Naive thymus-derived CD8-positive, alpha-beta T cell (primary cell): ENCODE results near the gene IL1R1. TPM values are rescaled to one million over a fixed set of nuclear protein-coding genes. Genes with fewer than 3 reads are reported as not detected.

Experiments
- ATAC-seq, 2 donors: fragments of 150-1000 bp; cut with Tn5 transposase in 1 of 2; sonication (Bioruptor Pico), chemical (Tn5 transposase) in 1 of 2; 1 replicate in 1 of 2; 2 replicates in 1 of 2; pipeline ENCODE4 v1.10.0; 2021; ENCODE audit warnings: mild to moderate bottlenecking in 2 of 2, moderate library complexity in 2 of 2
- POLR2A ChIA-PET: fragments of 350-600 bp; sonication (Branson Sonifier 250); formaldehyde crosslinking; loops from one replicate; lab custom pipeline; 2021; ENCODE audit warnings: antibody characterized with exemption; lab: Charles Lee
- DNase-seq, 10 donors: peaks; one replicate each; pipeline versions ENCODE4 v3.0.0 to v3.0.0-alpha.2; 2020 to 2022
- H3K27ac Mint-ChIP-seq, 10 donors: one replicate each; pipeline ENCODE4 v1.8.0; 2020 to 2022; ENCODE audit warnings: mild to moderate bottlenecking in 10 of 10, mixed read lengths in 10 of 10, moderate library complexity in 4 of 10, inconsistent platforms in 1 of 10
- H3K27me3 Mint-ChIP-seq, 5 donors: one replicate each; pipeline ENCODE4 v1.8.0; 2021 to 2022; ENCODE audit warnings: mixed read lengths in 5 of 5
- H3K36me3 Mint-ChIP-seq, 3 donors: one replicate each; pipeline ENCODE4 v1.8.0; 2020 to 2022; ENCODE audit warnings: mixed read lengths in 3 of 3, mild to moderate bottlenecking in 2 of 3, inconsistent platforms in 1 of 3
- H3K4me1 Mint-ChIP-seq, 4 donors: one replicate each; pipeline ENCODE4 v1.8.0; 2021 to 2022; ENCODE audit warnings: mixed read lengths in 4 of 4
- H3K4me3 Mint-ChIP-seq, 10 donors: one replicate each; pipeline ENCODE4 v1.8.0; 2020 to 2022; ENCODE audit warnings: mild to moderate bottlenecking in 10 of 10, mixed read lengths in 10 of 10, moderate library complexity in 6 of 10, inconsistent platforms in 1 of 10
- H3K9me3 Mint-ChIP-seq, 9 donors: one replicate each; pipeline ENCODE4 v1.8.0; 2020 to 2022; ENCODE audit warnings: mixed read lengths in 9 of 9, mild to moderate bottlenecking in 3 of 9, inconsistent platforms in 1 of 9, moderate library complexity in 1 of 9
- polyA plus RNA-seq, 3 donors: library from polyadenylated mRNA; unstranded; fragments of 300-500 nt; fragmentation: Illumina TruSeq; gene quantifications; one replicate each; pipeline ENCODE4 v1.2.3, GENCODE V29; 2021
- total RNA-seq, 8 experiments: library from RNA in 2 of 8; stranded (reverse) in 2 of 8; gene quantifications; one replicate each; pipeline ENCODE4 v1.2.3 and lab custom pipeline; 2021 to 2026

Gene IL1R1
- total and polyA plus RNA-seq, 5 experiments from 2014 or later = 0.29 TPM; not detected in 4

DNA sequence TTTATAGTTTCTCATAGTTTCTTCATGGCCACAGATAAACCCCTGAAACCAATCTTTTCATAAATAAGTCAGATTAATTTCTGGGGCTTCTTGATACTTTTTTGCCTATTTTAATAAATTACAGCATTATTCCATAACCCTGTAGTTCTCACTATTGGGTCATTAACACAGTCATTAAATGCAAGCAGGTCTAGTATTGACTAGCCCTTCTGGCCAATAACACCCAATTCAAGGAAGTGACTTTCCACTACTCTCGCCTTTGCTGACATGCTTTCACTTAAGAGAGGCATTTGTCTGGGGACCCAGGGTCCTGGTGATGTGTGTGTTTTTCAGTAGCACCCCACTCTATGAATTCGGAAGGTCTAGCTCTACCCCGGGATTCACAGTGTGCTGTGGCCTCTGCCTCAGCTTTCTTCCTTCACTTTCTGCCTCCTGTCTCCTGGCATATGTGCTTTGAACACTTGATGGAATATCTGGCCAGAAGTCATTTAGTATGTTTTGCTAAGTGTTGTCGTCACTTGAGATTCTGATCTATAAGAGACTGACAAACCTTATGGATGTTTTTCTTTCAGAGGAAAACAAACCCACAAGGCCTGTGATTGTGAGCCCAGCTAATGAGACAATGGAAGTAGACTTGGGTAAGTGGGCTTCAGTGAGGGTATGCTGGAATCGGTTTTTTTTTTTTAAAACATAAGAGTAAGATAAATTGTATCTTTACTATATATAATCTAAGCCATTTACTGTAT lies 25.7 kb downstream of the IL1R1 start:
- POLR2A ChIA-PET = no interaction called here
- Mint-ChIP-seq H3K27ac (no peak overlapping the region), H3K4me1 (peaks cover 2 to 11% (median 6%) of the 10 kb centered on the region in 4 donors), H3K27me3 (peaks cover 0 to 2% (median 0%) of the 10 kb centered on the region in 5 donors), H3K4me3 (no peak overlapping the region), H3K9me3 (no peaks in the 10 kb centered on the region), H3K36me3 (no peaks in the 10 kb centered on the region)
- ATAC-seq = no peak
- no peak for DNase-seq

DNA sequence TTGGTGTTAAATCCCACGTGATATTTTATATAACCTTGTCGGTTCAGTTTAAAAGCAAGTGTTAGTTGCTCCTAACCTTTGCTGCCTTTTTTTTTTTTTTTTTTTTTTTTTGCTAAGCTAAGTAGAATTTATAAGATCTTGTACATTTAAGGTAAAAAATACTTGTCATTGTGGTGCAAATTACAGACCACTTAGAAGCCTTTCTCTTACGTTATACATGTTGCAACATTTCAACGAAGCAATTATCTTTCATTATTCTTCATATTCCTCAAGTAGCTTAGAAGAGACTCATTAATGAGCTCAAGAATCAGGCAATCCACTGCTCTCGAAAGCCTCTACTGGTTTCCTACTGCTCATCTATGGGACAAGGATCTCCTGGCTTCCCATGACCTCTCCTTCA lies 29.4 kb downstream of the IL1R1 start:
- ATAC-seq (no peak), DNase-seq (no peak)
- POLR2A ChIA-PET = no interaction called here
- no peak overlapping the region for H3K27ac Mint-ChIP-seq
- no peaks in the 10 kb centered on the region for H3K36me3 Mint-ChIP-seq
- H3K9me3 Mint-ChIP-seq = no peaks in the 10 kb centered on the region
- peaks cover 0 to 1% (median 0%) of the 10 kb centered on the region in 5 donors for H3K27me3 Mint-ChIP-seq
- peaks cover 2 to 11% (median 6%) of the 10 kb centered on the region in 4 donors for H3K4me1 Mint-ChIP-seq
- H3K4me3 Mint-ChIP-seq = no peak overlapping the region

- peaks cover 0 to 2% (median under 1%) of the 10 kb centered on the region in 5 donors for H3K27me3 Mint-ChIP-seq
- POLR2A ChIA-PET = no interaction called here
- no peak for DNase-seq
- H3K27ac Mint-ChIP-seq = no peak overlapping the region
- H3K4me1 Mint-ChIP-seq = peaks cover 2 to 11% (median 6%) of the 10 kb centered on the region in 4 donors
- H3K9me3 Mint-ChIP-seq = no peaks in the 10 kb centered on the region
- H3K36me3 Mint-ChIP-seq = no peaks in the 10 kb centered on the region
- no peak for ATAC-seq
- H3K4me3 Mint-ChIP-seq = no peak overlapping the region
Measured at GRCh38 chr2:102172745-102173144, 30.2 kb downstream of the IL1R1 start.

GRCh38 chr2:102176172-102176571 lies 33.6 kb downstream of the IL1R1 start:
- no peaks in the 10 kb centered on the region for H3K36me3 Mint-ChIP-seq
- H3K9me3 Mint-ChIP-seq = no peaks in the 10 kb centered on the region
- POLR2A ChIA-PET = no interaction called here
- H3K4me1 Mint-ChIP-seq = peaks cover 2 to 11% (median 6%) of the 10 kb centered on the region in 4 donors
- ATAC-seq (no peak), DNase-seq (no peak)
- H3K27ac Mint-ChIP-seq = no peak overlapping the region
- peaks cover 2 to 10% (median 6%) of the 10 kb centered on the region in 5 donors for H3K27me3 Mint-ChIP-seq
- no peak overlapping the region for H3K4me3 Mint-ChIP-seq

- Mint-ChIP-seq H3K9me3 (no peaks in the 10 kb centered on the region), H3K4me1 (peaks cover under 1 to 2% (median under 1%) of the 10 kb centered on the region in 4 donors), H3K27me3 (peaks cover 8 to 24% (median 15%) of the 10 kb centered on the region in 5 donors), H3K27ac (peak overlapping the region in 1 of 10 donors; percentile 40), H3K4me3 (no peak overlapping the region), H3K36me3 (no peaks in the 10 kb centered on the region)
- DNase-seq (no peak), ATAC-seq (no peak)
- POLR2A ChIA-PET = no interaction called here
Measured at GRCh38 chr2:102177814-102178478, 35.4 kb downstream of the IL1R1 start.

- H3K27ac Mint-ChIP-seq = no peak overlapping the region
- peaks cover 12 to 32% (median 18%) of the 10 kb centered on the region in 5 donors for H3K27me3 Mint-ChIP-seq
- POLR2A ChIA-PET = no interaction called here
- ATAC-seq (no peak), DNase-seq (no peak)
- H3K36me3 Mint-ChIP-seq = no peaks in the 10 kb centered on the region
- no peaks in the 10 kb centered on the region for H3K9me3 Mint-ChIP-seq
- H3K4me3 Mint-ChIP-seq = no peak overlapping the region
- H3K4me1 Mint-ChIP-seq = no peaks in the 10 kb centered on the region
Measured at GRCh38 chr2:102179061-102179460, 36.5 kb downstream of the IL1R1 start.

DNA sequence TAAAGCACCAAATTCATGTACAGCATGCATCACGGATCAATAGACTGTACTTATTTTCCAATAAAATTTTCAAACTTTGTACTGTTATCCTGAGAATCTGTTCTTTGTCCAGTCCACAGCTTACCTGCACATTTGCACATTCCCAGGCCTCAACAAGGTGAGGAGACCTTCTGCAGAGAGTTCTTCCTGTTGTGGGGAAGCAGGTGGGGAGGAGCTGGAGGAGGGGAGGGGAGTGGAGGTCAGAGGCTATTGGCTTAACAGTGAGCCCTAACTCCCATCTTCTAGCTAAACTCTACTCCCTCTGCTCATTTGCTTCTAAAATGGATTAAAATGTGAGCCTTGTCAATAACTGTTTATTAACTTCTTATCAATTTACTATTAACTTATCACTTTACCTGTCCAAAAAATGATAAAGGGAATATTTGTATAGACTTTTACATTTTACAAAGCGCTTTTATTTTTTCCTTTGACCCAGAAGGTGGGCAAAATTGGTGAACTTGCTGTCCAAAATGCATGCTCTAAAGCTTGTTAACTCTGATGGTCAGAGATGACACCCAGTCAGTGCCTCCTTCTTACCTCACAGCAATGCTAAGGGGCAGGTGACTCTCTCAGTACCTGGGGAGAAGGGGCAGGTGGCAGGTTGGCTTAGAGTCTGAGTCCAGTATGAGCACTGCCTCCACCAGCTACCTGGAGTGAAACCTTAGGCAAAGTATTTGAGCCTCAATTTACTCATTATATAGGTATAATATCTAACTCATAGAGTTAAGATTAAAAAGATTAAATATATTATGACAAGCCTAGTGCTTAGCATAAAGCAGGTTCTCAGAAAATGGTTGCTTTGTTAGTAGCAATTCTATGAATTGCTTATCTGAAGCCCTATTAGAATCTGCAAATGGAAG lies 37.5 kb downstream of the IL1R1 start:
- H3K9me3 Mint-ChIP-seq = no peaks in the 10 kb centered on the region
- POLR2A ChIA-PET = no interaction called here
- no peak overlapping the region for H3K4me3 Mint-ChIP-seq
- peaks cover 12 to 35% (median 20%) of the 10 kb centered on the region in 5 donors for H3K27me3 Mint-ChIP-seq
- no peaks in the 10 kb centered on the region for H3K4me1 Mint-ChIP-seq
- H3K36me3 Mint-ChIP-seq = no peaks in the 10 kb centered on the region
- ATAC-seq (no peak), DNase-seq (no peak)
- no peak overlapping the region for H3K27ac Mint-ChIP-seq

DNA sequence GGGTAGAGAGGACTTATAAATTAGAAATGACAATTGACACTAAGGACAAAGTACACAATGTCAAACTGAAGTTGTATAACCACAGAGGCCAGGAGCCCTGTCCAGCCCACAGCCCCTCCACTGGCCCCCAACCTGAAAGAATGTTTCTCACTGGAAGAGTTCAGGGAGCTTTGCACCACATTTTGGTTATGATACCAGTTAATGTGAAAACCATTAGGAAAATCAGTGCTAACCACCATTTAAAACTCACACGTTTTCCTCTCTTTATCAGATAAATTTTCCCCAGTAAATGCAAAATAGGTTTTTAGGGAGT lies 38.1 kb downstream of the IL1R1 start:
- Mint-ChIP-seq H3K36me3 (no peaks in the 10 kb centered on the region), H3K27ac (no peak overlapping the region), H3K27me3 (peaks cover 12 to 35% (median 24%) of the 10 kb centered on the region in 5 donors), H3K9me3 (no peaks in the 10 kb centered on the region), H3K4me1 (peaks cover 0 to 4% (median 0%) of the 10 kb centered on the region in 4 donors), H3K4me3 (no peak overlapping the region)
- DNase-seq (no peak), ATAC-seq (no peak)
- POLR2A ChIA-PET = no interaction called here

DNA sequence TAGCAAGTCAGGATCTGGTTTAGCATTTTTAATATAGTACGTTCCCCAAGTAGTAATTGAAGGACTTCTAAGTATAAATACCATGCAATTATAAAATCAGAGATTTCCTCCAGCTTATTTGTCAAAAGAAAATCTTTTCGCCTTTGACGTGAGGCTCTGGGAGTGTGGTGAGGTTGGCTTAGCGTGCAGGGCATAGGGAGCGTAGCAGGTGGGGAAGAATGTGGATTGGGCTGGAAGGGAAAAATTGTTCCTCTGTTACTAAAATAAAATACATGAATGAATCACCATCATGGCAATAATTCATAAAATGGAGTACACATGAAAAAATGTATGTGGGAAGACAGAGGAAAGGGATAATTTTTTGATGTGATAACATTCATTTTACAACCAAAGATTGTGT lies 38.8 kb downstream of the IL1R1 start:
- POLR2A ChIA-PET = no interaction called here

DNA sequence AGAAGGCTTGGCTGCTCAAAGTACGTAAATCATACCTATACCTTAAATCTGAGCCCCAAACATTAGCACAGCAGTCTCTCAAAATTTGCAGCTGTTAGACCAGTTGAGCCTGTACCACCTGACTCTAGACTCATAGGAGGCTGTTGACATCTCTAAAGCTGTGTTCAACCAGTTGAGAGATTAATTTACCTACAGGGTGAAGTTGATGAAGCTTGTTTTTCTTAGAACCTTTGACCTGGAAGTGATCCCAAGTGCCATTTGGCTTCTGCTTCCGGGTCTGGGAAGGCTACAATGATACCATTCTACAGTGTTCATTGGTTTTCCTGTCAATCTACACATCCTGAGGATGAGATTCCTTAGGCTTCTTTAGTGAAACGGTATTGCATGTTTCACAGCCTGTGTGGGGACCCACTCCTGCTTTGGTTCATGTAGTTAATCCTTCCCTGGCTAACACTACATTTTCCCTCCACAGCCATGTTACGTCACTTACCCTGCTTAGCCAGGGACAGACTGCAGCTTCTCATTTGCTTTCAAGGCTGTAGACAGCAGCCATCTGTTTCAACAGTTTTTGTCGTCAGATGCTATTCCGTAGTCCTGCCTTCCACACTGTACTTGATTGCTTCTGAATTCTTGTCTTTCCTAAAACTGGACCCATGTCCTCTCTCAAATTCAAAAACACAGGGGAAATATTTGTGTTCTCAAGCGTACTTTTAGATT lies 39.5 kb downstream of the IL1R1 start:
- Mint-ChIP-seq H3K4me3 (no peak overlapping the region), H3K36me3 (no peaks in the 10 kb centered on the region), H3K4me1 (peaks cover 0 to 4% (median 1%) of the 10 kb centered on the region in 4 donors), H3K9me3 (no peaks in the 10 kb centered on the region), H3K27ac (no peak overlapping the region), H3K27me3 (peaks cover 12 to 35% (median 31%) of the 10 kb centered on the region in 5 donors)
- DNase-seq (no peak), ATAC-seq (no peak)
- POLR2A ChIA-PET = no interaction called here

More for the DNA sequence above, 38.8 kb downstream of the IL1R1 start:
- Mint-ChIP-seq H3K9me3 (no peaks in the 10 kb centered on the region), H3K4me1 (peaks cover 0 to 4% (median 0%) of the 10 kb centered on the region in 4 donors), H3K4me3 (no peak overlapping the region), H3K27me3 (peaks cover 12 to 35% (median 25%) of the 10 kb centered on the region in 5 donors), H3K36me3 (no peaks in the 10 kb centered on the region), H3K27ac (no peak overlapping the region)
- DNase-seq (no peak), ATAC-seq (no peak)

GRCh38 chr2:102184018-102184417 lies 41.5 kb downstream of the IL1R1 start:
- POLR2A ChIA-PET = no interaction called here
- H3K4me1 Mint-ChIP-seq = peaks cover 4 to 9% (median 7%) of the 10 kb centered on the region in 4 donors
- H3K4me3 Mint-ChIP-seq = no peak overlapping the region
- no peak for DNase-seq
- H3K27me3 Mint-ChIP-seq = peaks cover 17 to 51% (median 35%) of the 10 kb centered on the region in 5 donors
- peak overlapping the region in 1 of 10 donors; percentile 14 for H3K27ac Mint-ChIP-seq
- H3K36me3 Mint-ChIP-seq = no peaks in the 10 kb centered on the region
- H3K9me3 Mint-ChIP-seq = no peaks in the 10 kb centered on the region
- ATAC-seq = no peak

GRCh38 chr2:102184568-102184967 lies 42.0 kb downstream of the IL1R1 start:
- Mint-ChIP-seq H3K4me1 (peaks cover 4 to 9% (median 7%) of the 10 kb centered on the region in 4 donors), H3K27me3 (peaks cover 17 to 52% (median 35%) of the 10 kb centered on the region in 5 donors), H3K9me3 (no peaks in the 10 kb centered on the region), H3K27ac (no peak overlapping the region), H3K4me3 (no peak overlapping the region), H3K36me3 (no peaks in the 10 kb centered on the region)
- POLR2A ChIA-PET = no interaction called here
- ATAC-seq = no peak
- no peak for DNase-seq
